ENCODE data around the gene LIAS.

Gene LIAS

GRCh38 chr4:39466747-39467146, 7.9 kb downstream of the LIAS start:
- POLR2A ChIA-PET: no interaction called here
- no peak overlapping the region for H3K4me3 ChIP-seq (ENCODE audit: low read depth, low read length)
- TF ChIP-seq ZBTB17 (tag by site-specific recombination; IDR thresholded peaks at IDR 0.05) (no peak), ZFP3 (tag by site-specific recombination; IDR thresholded peaks at IDR 0.05; ENCODE audit: low read depth) (no peak), ZSCAN16 (tag by site-specific recombination; IDR thresholded peaks at IDR 0.05) (no peak), ZIC2 (tag by site-specific recombination; IDR thresholded peaks at IDR 0.05) (no peak), GLIS1 (tag by site-specific recombination; IDR thresholded peaks at IDR 0.05) (no peak), ZNF449 (tag by site-specific recombination; IDR thresholded peaks at IDR 0.05) (no peak), ZNF114 (tag by site-specific recombination; IDR thresholded peaks at IDR 0.05) (no peak)

DNA sequence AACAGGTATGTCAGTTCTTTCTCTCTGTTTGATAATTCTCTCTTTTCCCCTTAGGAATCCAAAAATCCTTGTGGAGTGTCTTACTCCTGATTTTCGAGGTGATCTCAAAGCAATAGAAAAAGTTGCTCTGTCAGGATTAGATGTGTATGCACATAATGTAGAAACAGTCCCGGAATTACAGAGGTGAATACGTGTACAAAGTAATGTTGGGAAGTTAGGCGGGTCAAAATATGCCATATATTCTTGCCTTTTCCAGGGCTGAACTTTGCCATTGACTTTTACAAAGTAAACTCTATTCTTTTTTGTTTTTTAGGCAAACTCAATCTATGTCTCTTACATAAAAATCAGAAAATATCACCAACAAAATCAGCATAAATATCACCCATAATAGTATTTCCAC, 8.6 kb downstream of the LIAS start:
- ChIA-PET POLR2A (no interaction called here), CTCF (no interaction called here)
- H3K9me3 ChIP-seq (ENCODE audit: control insufficient read depth, insufficient read depth, low read depth, low read length): no peaks in the 10 kb centered on the region
- H3K4me3 ChIP-seq (ENCODE audit: low read depth, low read length): no peak overlapping the region
- H3K36me3 ChIP-seq (ENCODE audit: control insufficient read depth in 2 of 2, insufficient read depth in 1 of 2, low read length in 2 of 2): peaks cover 0 to 62% of the 10 kb centered on the region in 2 experiments; a peak in 2 of 3 replicates
- H3K4me1 ChIP-seq (ENCODE audit: control insufficient read depth, insufficient read depth, low read length): no peaks in the 10 kb centered on the region
- no peak overlapping the region for H3K27ac ChIP-seq (ENCODE audit: extremely low read depth, low read depth, low read length)
- TF ChIP-seq WT1 (tag by site-specific recombination; IDR thresholded peaks at IDR 0.05) (no peak), KLF8 (tag by site-specific recombination; IDR thresholded peaks at IDR 0.05) (no peak), ZNF16 (tag by site-specific recombination; IDR thresholded peaks at IDR 0.05; ENCODE audit: low read depth) (no peak), ZNF473 (tag by site-specific recombination; IDR thresholded peaks at IDR 0.05) (no peak), HOXA7 (CRISPR knock-in tag; IDR thresholded peaks at IDR 0.05; ENCODE audit: borderline replicate concordance) (no peak), TRIM28 (IDR thresholded peaks at IDR 0.05; ENCODE audit: borderline replicate concordance, low read length) (no peak), PRDM10 (tag by site-specific recombination; IDR thresholded peaks at IDR 0.05) (no peak), ZNF398 (tag by site-specific recombination; IDR thresholded peaks at IDR 0.05) (no peak), ZNF707 (tag by site-specific recombination; IDR thresholded peaks at IDR 0.05) (no peak), KLF7 (tag by site-specific recombination; IDR thresholded peaks at IDR 0.05; ENCODE audit: borderline replicate concordance) (no peak), ZBTB44 (tag by site-specific recombination; IDR thresholded peaks at IDR 0.05) (no peak), ZNF211 (tag by site-specific recombination; IDR thresholded peaks at IDR 0.05; ENCODE audit: low read depth) (no peak), ZNF560 (tag by site-specific recombination; IDR thresholded peaks at IDR 0.05; ENCODE audit: borderline replicate concordance) (no peak)
- TF ChIP-seq, protein P1, sequence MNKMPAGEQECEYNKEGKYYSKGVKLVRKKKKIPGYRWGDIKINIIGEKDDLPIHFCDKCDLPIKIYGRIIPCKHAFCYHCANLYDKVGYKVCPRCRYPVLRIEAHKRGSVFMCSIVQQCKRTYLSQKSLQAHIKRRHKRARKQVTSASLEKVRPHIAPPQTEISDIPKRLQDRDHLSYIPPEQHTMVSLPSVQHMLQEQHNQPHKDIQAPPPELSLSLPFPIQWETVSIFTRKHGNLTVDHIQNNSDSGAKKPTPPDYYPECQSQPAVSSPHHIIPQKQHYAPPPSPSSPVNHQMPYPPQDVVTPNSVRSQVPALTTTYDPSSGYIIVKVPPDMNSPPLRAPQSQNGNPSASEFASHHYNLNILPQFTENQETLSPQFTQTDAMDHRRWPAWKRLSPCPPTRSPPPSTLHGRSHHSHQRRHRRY (tag by site-specific recombination; IDR thresholded peaks at IDR 0.05): no peak
- TF ChIP-seq, protein P2, sequence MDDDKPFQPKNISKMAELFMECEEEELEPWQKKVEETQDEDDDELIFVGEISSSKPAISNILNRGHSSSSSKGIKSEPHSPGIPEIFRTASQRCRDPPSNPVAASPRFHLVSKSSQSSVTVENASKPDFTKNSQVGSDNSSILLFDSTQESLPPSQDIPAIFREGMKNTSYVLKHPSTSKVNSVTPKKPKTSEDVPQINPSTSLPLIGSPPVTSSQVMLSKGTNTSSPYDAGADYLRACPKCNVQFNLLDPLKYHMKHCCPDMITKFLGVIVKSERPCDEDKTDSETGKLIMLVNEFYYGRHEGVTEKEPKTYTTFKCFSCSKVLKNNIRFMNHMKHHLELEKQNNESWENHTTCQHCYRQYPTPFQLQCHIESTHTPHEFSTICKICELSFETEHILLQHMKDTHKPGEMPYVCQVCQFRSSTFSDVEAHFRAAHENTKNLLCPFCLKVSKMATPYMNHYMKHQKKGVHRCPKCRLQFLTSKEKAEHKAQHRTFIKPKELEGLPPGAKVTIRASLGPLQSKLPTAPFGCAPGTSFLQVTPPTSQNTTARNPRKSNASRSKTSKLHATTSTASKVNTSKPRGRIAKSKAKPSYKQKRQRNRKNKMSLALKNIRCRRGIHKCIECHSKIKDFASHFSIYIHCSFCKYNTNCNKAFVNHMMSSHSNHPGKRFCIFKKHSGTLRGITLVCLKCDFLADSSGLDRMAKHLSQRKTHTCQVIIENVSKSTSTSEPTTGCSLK (tag by site-specific recombination; IDR thresholded peaks at IDR 0.05): no peak

More at GRCh38 chr4:39466747-39467146, 7.9 kb downstream of the LIAS start:
- Histone ChIP-seq H3K9me3 (ENCODE audit: control insufficient read depth, insufficient read depth, low read depth, low read length) (no peaks in the 10 kb centered on the region), H3K4me1 (ENCODE audit: control insufficient read depth, insufficient read depth, low read length) (no peaks in the 10 kb centered on the region), H3K36me3 (ENCODE audit: control insufficient read depth in 2 of 2, insufficient read depth in 1 of 2, low read length in 2 of 2) (peaks cover 0 to 55% of the 10 kb centered on the region in 2 experiments; a peak in 2 of 3 replicates), H3K27ac (ENCODE audit: extremely low read depth, low read depth, low read length) (no peak overlapping the region)
- CTCF ChIA-PET: interaction anchor here (0.5 to 0.7 kb wide), 3 partner anchors 195 to 1253 kb away, joined by 3 to 9 read pairs (median 3); no protein-coding TSS in a partner anchor
